GM12878 (cell line): ENCODE data around the gene FN1. TPM values are rescaled to one million over a fixed set of nuclear protein-coding genes. Genes with fewer than 3 reads are reported as not detected.
"Not testable (repeated sequence)": the region's sequence is repeated elsewhere in the genome, so short reads cannot be mapped to it uniquely, and the experiment has no call there.

ENCODE experiments used
- ATAC-seq: fragments of 200-7000 bp; cut with Tn5 transposase; 3 replicates; pipeline ENCODE4 v1.9.1; 2020; ENCODE audit warnings: mild to moderate bottlenecking, moderate library complexity
- BruUV-seq: library from RNA; stranded (reverse); fragments of 400-500 nt; replicated peaks from 2 replicates; lab custom pipeline; 2021; lab: Mats Ljungman, UMichigan
- CTCF ChIA-PET: fragments of 300-600 bp; sonication (Branson Sonifier 250); formaldehyde crosslinking; extraction: SDS; loops from one replicate; lab custom pipeline; 2021; ENCODE audit warnings: inconsistent platforms; lab: Yijun Ruan, JAX
- POLR2A ChIA-PET: fragments of 350-600 bp; formaldehyde crosslinking; extraction: SDS; loops from one replicate; lab custom pipeline; 2021; ENCODE audit warnings: inconsistent platforms; lab: Charles Lee
- RAD21 ChIA-PET: fragments of 300-600 bp; sonication (Branson Sonifier 250); formaldehyde crosslinking; loops from one replicate; lab custom pipeline; 2023; ENCODE audit warnings: antibody characterized with exemption; ENCODE audit not compliant: unreplicated experiment; lab: Charles Lee
- SMC1A ChIA-PET: fragments of 300-600 bp; sonication (Branson Sonifier 250); formaldehyde crosslinking; loops from one replicate; lab custom pipeline; 2023; ENCODE audit not compliant: unreplicated experiment, uncharacterized antibody; lab: Charles Lee
- DNase-seq: peaks from one replicate; pipeline ENCODE4 v3.0.0-alpha.2; 2011; ENCODE audit warnings: low read depth, low spot score
- FAIRE-seq: peaks from 3 replicates; lab custom pipeline; 2011; peaks lifted over from hg19 to GRCh38; lab: Jason Lieb, UNC
- H2AFZ ChIP-seq: 2 replicates; pipeline ENCODE4 v1.6.0; 2011; ENCODE audit warnings: low read depth, low read length, control low read depth; ENCODE audit not compliant: control insufficient read depth
- H3K27ac ChIP-seq: 2 replicates; pipeline ENCODE4 v1.5.1; 2011; ENCODE audit warnings: control low read depth; ENCODE audit not compliant: control insufficient read depth, insufficient read depth
- H3K27me3 ChIP-seq, 2 experiments: replicated peaks in 1 of 2; 2 replicates each; pipeline versions ENCODE4 v1.6.0 to v1.6.1; 2011; ENCODE audit warnings: low read length in 1 of 2; ENCODE audit not compliant: control insufficient read depth in 2 of 2, insufficient read depth in 2 of 2
- H3K36me3 ChIP-seq, 2 experiments: 2 replicates each; pipeline ENCODE4 v1.5.1; 2011; ENCODE audit warnings: low read length in 1 of 2; ENCODE audit not compliant: control insufficient read depth in 2 of 2, insufficient read depth in 2 of 2
- H3K4me1 ChIP-seq: 2 replicates; pipeline ENCODE4 v1.6.1; 2011; ENCODE audit warnings: mild to moderate bottlenecking, low read length, moderate library complexity, mixed read lengths; ENCODE audit not compliant: control insufficient read depth, insufficient read depth
- H3K4me2 ChIP-seq: 2 replicates; pipeline ENCODE4 v1.6.0; 2011; ENCODE audit warnings: control low read depth; ENCODE audit not compliant: control insufficient read depth, insufficient read depth
- H3K4me3 ChIP-seq: fragments of 200-600 bp; sonication (generic); 2 replicates; pipeline ENCODE4 v1.5.1; 2016
- H3K79me2 ChIP-seq: 2 replicates; pipeline ENCODE4 v1.6.0; 2011; ENCODE audit warnings: low read length; ENCODE audit not compliant: control insufficient read depth, insufficient read depth
- H3K9ac ChIP-seq: 2 replicates; pipeline ENCODE4 v1.8.0; 2011; ENCODE audit warnings: low read length, control low read depth, mixed read lengths; ENCODE audit not compliant: control insufficient read depth, insufficient read depth
- H3K9me3 ChIP-seq: replicated peaks from 3 replicates; pipeline ENCODE4 v1.5.1; 2011; ENCODE audit warnings: mild to moderate bottlenecking, low read length; ENCODE audit not compliant: control insufficient read depth, insufficient read depth
- H4K20me1 ChIP-seq: 2 replicates; pipeline ENCODE4 v1.6.0; 2011; ENCODE audit not compliant: control insufficient read depth, insufficient read depth
- EZH2 ChIP-seq: IDR thresholded peaks from 2 replicates; pipeline ENCODE4 v1.6.1; 2012; ENCODE audit warnings: low read depth, mild to moderate bottlenecking, control low read depth, inconsistent platforms, low read length, borderline replicate concordance; ENCODE audit not compliant: control insufficient read depth
- IKZF1 ChIP-seq: fragments of 450-650 bp; conservative IDR thresholded peaks from 2 replicates; pipeline ENCODE4 v1.6.1; 2017; ENCODE audit warnings: antibody characterized with exemption, mild to moderate bottlenecking
- NBN ChIP-seq: fragments of 450-650 bp; IDR thresholded peaks from 2 replicates; pipeline ENCODE4 v1.6.1; 2016
- WGBS: methylation state at CpG from one replicate; pipeline ENCODE4 v1.1.6; 2016; ENCODE audit warnings: low lambda C conversion rate; ENCODE audit not compliant: insufficient replicate concordance, insufficient coverage; ENCODE audit errors: missing lambda C conversion rate; 5-methylcytosine and 5-hydroxymethylcytosine counted together
- in situ Hi-C: fragments of 300-500 bp; cut with MboI; formaldehyde crosslinking; loops from 9 replicates; pipeline ENCODE4 v1.14.3; 2018; ENCODE audit warnings: mixed read lengths
- intact Hi-C: fragments of 100-400 bp; cut with micrococcal nuclease; formaldehyde crosslinking; loops from one replicate; pipeline ENCODE4 v1.14.2; 2022; ENCODE audit not compliant: unreplicated experiment
- polyA plus RNA-seq, 11 experiments: library from polyadenylated mRNA; depleted of rRNA in 4 of 11; unstranded in 6 of 11; stranded (reverse) in 5 of 11; fragments of >200 nt; fragmentation: Nextera tagmentation in 4 of 11; fragmentation: Illumina TruSeq in 1 of 11; extraction: Ambion mirVana in 4 of 11; extraction: Trizol in 1 of 11; gene quantifications; 1 replicate in 1 of 11; 2 replicates in 10 of 11; pipeline versions ENCODE4 v1.2.1 to v1.2.3, GENCODE V29; 2011 to 2016; ENCODE audit warnings: inconsistent platforms in 2 of 11, missing spikeins in 2 of 11, low read depth in 1 of 11
- total RNA-seq, 4 experiments: library from RNA; depleted of rRNA in 3 of 4; stranded (reverse); fragments of >200 nt in 3 of 4; fragmentation: Illumina TruSeq in 1 of 4; extraction: Trizol in 1 of 4; gene quantifications; 2 replicates each; pipeline versions ENCODE4 v1.2.1 to v1.2.3, GENCODE V29; 2013 to 2021

The FN1 gene
- total and polyA plus RNA-seq, 10 of the 15 experiments (the other 5 are each of a cell fraction or from before 2014, with no cell fraction given), result 0.60 to 9.4 (median 1.5) TPM

DNA sequence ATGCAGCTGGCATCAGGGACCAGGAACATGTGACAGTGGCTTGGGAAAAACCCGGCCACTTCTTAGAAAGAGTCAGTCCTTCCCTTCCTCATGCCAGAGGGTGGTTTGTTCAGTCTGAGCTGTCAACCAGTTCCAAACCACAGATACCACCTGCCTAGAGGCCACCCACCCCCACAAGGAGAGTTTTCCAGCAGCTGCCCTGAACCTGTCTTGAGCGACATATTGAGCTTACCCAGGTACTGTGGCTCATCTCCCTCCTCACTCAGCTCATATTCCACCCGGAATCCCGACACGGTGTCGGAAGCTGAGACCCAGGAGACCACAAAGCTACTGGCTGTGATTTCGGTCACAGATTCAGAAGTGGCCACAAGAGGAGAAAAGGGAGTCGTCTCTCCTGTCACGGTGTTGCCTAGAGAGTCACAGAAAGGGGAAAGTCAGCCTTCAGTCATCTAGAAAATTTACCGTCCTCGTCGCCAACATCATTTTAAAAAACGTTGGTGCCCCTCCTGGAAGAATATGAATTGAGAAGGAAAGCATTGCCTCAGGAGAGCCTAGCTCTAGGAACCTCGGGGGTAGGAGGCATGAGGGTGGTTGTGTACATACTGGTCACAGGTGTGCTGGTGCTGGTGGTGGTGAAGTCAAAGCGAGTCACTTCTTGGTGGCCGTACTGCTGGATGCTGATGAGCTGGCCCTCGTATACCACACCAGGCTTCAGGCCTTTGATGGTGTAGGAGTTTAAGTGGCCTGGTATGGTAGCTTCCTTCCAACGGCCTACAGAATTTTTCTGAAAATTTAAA is 26.3 kb downstream of the FN1 start:
- H3K27me3 ChIP-seq, result no peaks in the 10 kb centered on the region
- H3K9ac ChIP-seq, result no peak overlapping the region
- H3K4me1 ChIP-seq, result no peaks in the 10 kb centered on the region
- no peaks in the 10 kb centered on the region; the same call in 2 of the 3 replicates for H3K9me3 ChIP-seq
- BruUV-seq, result no TSS peak
- CTCF ChIA-PET, result interaction anchor here (1.2 to 1.5 kb wide), 3 partner anchors 8 to 521 kb away, joined by 3 to 4 read pairs (median 4); no protein-coding TSS in a partner anchor
- no peak overlapping the region for H3K4me2 ChIP-seq
- H3K79me2 ChIP-seq, result no peaks in the 10 kb centered on the region
- H4K20me1 ChIP-seq, result no peaks in the 10 kb centered on the region
- RAD21 ChIA-PET, result interaction anchor here (1.3 kb wide), 1 partner anchor 33 kb away, joined by 4 read pairs; no protein-coding TSS in a partner anchor
- no peak overlapping the region for H2AFZ ChIP-seq
- intact Hi-C loops, result no loop called here
- no peak overlapping the region for H3K27ac ChIP-seq
- no peak for FAIRE-seq
- no peak for DNase-seq
- POLR2A ChIA-PET, result interaction anchor here (1.7 kb wide), 1 partner anchor 44 kb away, joined by 3 read pairs; no protein-coding TSS in a partner anchor
- H3K4me3 ChIP-seq, result no peak overlapping the region
- 70% methylated on average over 18 of the region's 18 CpGs for WGBS
- TF ChIP-seq NBN (no peak), IKZF1 (0 out of 2 replicates have a peak, but pooled peaks have one; percentile 27), EZH2 (no peak)
- TF ChIP-seq, all 136 proteins: peak for 1
- in situ Hi-C loops, result no loop called here
- SMC1A ChIA-PET, result interaction anchor here (0.6 to 1.0 kb wide), 4 partner anchors 13 to 540 kb away, joined by 3 read pairs; no protein-coding TSS in a partner anchor
- peak; percentile 36 for ATAC-seq
- no peaks in the 10 kb centered on the region; a peak in 1 of 4 replicates for H3K36me3 ChIP-seq

DNA sequence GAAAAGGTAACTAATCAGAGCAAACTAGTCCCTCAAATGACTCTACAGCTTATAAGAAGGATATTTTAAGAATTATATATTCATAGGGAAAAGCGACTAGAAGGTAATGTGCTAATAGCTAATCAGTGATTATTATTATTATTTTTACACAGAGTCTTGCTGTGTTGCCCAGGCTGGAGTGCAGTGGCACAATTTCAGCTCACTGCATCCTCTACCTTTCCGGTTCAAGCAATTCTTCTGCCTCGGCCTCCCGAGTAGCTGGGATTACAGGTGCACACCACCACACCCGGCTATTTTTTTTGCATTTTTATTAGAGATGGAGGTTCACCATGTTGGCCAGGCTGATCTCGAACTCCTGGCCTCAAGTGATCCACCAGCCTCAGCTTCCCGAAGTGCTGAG is 27.4 kb downstream of the FN1 start:
- ChIA-PET POLR2A (interaction anchor here (1.7 kb wide), 1 partner anchor 42 kb away, joined by 3 read pairs; no protein-coding TSS in a partner anchor), CTCF (interaction anchor here (1.4 kb wide), 1 partner anchor 522 kb away, joined by 4 read pairs; no protein-coding TSS in a partner anchor), SMC1A (interaction anchor here (1.0 to 1.6 kb wide), 2 partner anchors 9 to 277 kb away, joined by 3 to 4 read pairs; no protein-coding TSS in a partner anchor)
- RAD21 ChIA-PET, H4K20me1 ChIP-seq, ATAC-seq, H3K27ac ChIP-seq, H3K4me2 ChIP-seq, H3K9me3 ChIP-seq, H3K27me3 ChIP-seq, H3K4me1 ChIP-seq, FAIRE-seq, DNase-seq, BruUV-seq, H3K36me3 ChIP-seq, in situ Hi-C loops, H3K9ac ChIP-seq, intact Hi-C loops, H3K4me3 ChIP-seq, H2AFZ ChIP-seq, H3K79me2 ChIP-seq: not testable (repeated sequence)
- WGBS, result 57% methylated on average over 7 of the region's 7 CpGs
